Retinal pigment epithelial cell (primary cell): ENCODE results near the gene UBE2E3.

Experiments
- DNase-seq: peaks from one replicate; pipeline ENCODE4 v3.0.0-alpha.2; 2010; ENCODE audit warnings: low read depth
- H3K4me3 ChIP-seq: 2 replicates; pipeline ENCODE4 v1.5.1; 2011; ENCODE audit warnings: mild to moderate bottlenecking, low read length, control low read depth, moderate library complexity
- TF ChIP-seq, protein P1 (sequence below): conservative IDR thresholded peaks from 2 replicates; pipeline ENCODE4 v1.5.1; 2011; ENCODE audit warnings: low read depth, low read length, control low read depth, inconsistent platforms

The UBE2E3 gene

DNA sequence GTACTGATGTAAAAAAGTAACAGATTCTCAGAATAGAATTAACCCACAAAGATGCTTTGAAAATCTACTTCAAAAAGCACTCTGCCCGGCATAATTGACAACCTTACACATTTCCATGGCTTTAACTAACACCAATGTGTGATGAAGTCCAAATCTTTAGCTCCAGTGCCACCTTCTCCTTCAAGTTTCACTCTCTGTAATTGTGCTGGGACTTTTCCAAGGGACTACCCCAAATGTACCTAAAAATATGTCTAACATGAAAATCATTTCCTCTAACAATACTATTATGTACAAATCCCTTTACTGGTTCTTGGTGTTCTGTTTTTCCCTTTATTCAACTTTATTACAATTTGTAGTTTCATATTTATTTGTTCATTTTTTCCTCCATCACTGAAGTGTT lies 20.6 kb upstream of the UBE2E3 start:
- DNase-seq = no peak

GRCh38 chr2:180960982-180961381 lies 19.4 kb upstream of the UBE2E3 start:
- H3K4me3 ChIP-seq = no peak overlapping the region
- DNase-seq = no peak
- TF ChIP-seq, protein P1, sequence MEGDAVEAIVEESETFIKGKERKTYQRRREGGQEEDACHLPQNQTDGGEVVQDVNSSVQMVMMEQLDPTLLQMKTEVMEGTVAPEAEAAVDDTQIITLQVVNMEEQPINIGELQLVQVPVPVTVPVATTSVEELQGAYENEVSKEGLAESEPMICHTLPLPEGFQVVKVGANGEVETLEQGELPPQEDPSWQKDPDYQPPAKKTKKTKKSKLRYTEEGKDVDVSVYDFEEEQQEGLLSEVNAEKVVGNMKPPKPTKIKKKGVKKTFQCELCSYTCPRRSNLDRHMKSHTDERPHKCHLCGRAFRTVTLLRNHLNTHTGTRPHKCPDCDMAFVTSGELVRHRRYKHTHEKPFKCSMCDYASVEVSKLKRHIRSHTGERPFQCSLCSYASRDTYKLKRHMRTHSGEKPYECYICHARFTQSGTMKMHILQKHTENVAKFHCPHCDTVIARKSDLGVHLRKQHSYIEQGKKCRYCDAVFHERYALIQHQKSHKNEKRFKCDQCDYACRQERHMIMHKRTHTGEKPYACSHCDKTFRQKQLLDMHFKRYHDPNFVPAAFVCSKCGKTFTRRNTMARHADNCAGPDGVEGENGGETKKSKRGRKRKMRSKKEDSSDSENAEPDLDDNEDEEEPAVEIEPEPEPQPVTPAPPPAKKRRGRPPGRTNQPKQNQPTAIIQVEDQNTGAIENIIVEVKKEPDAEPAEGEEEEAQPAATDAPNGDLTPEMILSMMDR = no peak

More for the DNA sequence above, 20.6 kb upstream of the UBE2E3 start:
- H3K4me3 ChIP-seq = no peak overlapping the region
- TF ChIP-seq, protein P1 = no peak

DNA sequence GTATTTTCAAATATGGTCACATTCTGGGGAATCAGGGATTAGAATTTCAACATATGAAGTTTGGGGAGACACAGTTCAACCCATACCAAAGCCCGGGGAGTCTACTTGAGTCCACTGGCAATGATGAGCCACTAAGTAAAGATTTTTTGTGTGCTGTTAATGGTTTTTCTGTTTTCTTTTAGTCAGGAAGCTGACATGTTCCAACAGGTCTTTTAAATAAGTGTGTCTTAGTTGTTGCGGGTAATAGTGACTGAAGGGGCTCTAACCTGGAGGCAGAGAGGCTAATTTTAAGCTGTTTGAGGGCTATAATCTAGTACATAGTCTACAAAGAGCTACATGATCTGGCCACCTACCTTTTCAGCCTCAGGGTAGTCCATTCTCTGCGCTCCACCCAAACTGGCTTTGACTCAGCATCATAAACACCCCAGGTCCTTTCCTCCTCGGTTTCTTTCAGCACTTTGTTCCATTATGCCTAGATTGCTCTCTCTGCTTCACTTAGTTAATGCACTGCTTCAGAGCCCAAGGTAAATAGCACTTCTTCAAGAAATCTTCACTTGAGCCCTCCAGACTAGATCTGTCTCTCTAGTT lies 17.6 kb upstream of the UBE2E3 start:
- TF ChIP-seq, protein P1 = no peak
- no peak overlapping the region for H3K4me3 ChIP-seq
- no peak for DNase-seq

DNA sequence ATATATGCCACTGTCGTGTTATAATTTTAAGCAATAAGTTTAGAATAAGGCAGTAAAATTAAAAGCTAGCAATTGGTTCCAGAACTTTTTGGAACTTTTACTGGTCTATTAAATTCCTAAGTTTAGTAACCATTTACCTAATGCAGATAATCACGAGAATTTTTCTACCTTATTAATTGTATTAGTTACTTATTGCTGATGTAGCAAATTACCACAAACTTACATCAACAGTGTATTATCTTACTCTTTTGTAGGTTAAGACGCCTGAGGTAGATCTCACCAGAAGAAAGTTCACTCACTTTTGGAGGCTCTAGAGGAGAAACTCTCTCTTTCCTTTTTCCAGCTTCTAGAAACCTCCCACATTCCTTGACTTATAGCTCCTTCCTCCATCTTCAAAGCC lies 14.0 kb upstream of the UBE2E3 start:
- TF ChIP-seq, protein P1 = no peak
- H3K4me3 ChIP-seq = no peak overlapping the region
- no peak for DNase-seq

- TF ChIP-seq, protein P1 = no peak
- DNase-seq = no peak
- no peak overlapping the region for H3K4me3 ChIP-seq
These were observed 11.3 kb upstream of the UBE2E3 start for GRCh38 chr2:180969124-180969523.

- H3K4me3 ChIP-seq = no peak overlapping the region
- no peak for DNase-seq
- TF ChIP-seq, protein P1 = no peak
These were observed 10.4 kb upstream of the UBE2E3 start for GRCh38 chr2:180970016-180970415.

GRCh38 chr2:180971811-180972210 lies 8.6 kb upstream of the UBE2E3 start:
- TF ChIP-seq, protein P1 = no peak
- H3K4me3 ChIP-seq = no peak overlapping the region
- DNase-seq = no peak
